Bronchial epithelial cell (primary cell): ENCODE data around the gene GFOD2. TPM values are rescaled to one million over a fixed set of nuclear protein-coding genes. Genes with fewer than 3 reads are reported as not detected.
"Not testable (repeated sequence)": the region's sequence is repeated elsewhere in the genome, so short reads cannot be mapped to it uniquely, and the experiment has no call there.

Experiments
- DNase-seq: peaks from one replicate; pipeline ENCODE4 v3.0.0-alpha.2; 2010; ENCODE audit warnings: low read depth
- FAIRE-seq: peaks from 2 replicates; lab custom pipeline; 2011; peaks lifted over from hg19 to GRCh38; lab: Jason Lieb, UNC
- H3K27me3 ChIP-seq: 2 replicates; pipeline ENCODE4 v1.5.1; 2011; ENCODE audit warnings: low read length; ENCODE audit not compliant: control insufficient read depth, insufficient read depth
- H3K36me3 ChIP-seq: 2 replicates; pipeline ENCODE4 v1.5.1; 2011; ENCODE audit warnings: low read length; ENCODE audit not compliant: control insufficient read depth, insufficient read depth
- H3K4me3 ChIP-seq: 2 replicates; pipeline ENCODE4 v1.5.1; 2011; ENCODE audit warnings: mild to moderate bottlenecking, low read depth, low read length, control low read depth
- total RNA-seq: library from RNA; depleted of rRNA; stranded (reverse); fragments of >200 nt; gene quantifications from 2 replicates; pipeline ENCODE4 v1.2.1, GENCODE V29; 2014
- TF ChIP-seq, protein P1 (sequence below): IDR thresholded peaks from 2 replicates; pipeline ENCODE4 v1.5.1; 2011; ENCODE audit warnings: mild to moderate bottlenecking, moderate library complexity, low read length, control low read depth, inconsistent platforms; ENCODE audit not compliant: insufficient read depth, severe bottlenecking

Gene GFOD2
- total RNA-seq, 1 donor from 2014 or later: 17.9 TPM

DNA sequence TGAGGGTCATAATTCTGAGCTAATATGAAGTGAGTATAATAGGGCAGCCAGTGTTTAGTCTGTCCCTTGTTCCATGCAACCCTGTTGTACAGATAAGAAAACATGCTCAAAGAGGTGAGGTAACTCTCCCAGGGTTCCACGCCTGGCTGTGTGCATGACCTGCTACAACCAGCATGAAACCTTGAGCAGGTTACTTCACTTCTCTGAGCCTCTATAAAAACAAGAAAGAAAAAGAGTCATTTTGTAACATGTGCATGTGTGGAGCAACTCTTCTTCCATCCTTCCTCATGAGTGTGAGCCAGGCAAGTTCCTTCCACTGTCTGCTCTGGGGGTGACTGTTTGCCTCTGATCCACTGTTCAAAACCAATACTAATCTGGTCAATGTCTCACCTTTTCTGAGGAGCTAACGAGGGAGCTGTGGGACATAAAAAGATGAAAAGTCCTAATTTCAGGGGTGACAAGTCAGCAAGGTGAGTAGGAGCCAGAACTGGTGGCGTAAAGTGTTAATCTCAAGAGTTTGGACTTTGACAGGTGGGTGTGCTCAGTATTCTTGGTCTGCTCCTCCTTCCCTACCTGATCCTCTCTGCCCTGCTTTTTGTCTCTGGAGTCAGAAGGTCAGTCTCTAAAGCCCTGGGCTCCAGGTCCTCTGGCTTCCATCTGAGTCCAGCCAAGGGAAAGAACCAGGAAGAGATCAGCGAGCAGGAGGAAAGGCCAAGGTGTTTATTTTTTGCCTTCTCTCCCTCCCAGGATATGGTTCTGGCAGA lies 21.5 kb downstream of the GFOD2 start:
- no peak for FAIRE-seq
- Histone ChIP-seq H3K36me3 (no peaks in the 10 kb centered on the region), H3K4me3 (no peak overlapping the region), H3K27me3 (no peaks in the 10 kb centered on the region)
- no peak for DNase-seq
- TF ChIP-seq, protein P1, sequence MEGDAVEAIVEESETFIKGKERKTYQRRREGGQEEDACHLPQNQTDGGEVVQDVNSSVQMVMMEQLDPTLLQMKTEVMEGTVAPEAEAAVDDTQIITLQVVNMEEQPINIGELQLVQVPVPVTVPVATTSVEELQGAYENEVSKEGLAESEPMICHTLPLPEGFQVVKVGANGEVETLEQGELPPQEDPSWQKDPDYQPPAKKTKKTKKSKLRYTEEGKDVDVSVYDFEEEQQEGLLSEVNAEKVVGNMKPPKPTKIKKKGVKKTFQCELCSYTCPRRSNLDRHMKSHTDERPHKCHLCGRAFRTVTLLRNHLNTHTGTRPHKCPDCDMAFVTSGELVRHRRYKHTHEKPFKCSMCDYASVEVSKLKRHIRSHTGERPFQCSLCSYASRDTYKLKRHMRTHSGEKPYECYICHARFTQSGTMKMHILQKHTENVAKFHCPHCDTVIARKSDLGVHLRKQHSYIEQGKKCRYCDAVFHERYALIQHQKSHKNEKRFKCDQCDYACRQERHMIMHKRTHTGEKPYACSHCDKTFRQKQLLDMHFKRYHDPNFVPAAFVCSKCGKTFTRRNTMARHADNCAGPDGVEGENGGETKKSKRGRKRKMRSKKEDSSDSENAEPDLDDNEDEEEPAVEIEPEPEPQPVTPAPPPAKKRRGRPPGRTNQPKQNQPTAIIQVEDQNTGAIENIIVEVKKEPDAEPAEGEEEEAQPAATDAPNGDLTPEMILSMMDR: no peak

DNA sequence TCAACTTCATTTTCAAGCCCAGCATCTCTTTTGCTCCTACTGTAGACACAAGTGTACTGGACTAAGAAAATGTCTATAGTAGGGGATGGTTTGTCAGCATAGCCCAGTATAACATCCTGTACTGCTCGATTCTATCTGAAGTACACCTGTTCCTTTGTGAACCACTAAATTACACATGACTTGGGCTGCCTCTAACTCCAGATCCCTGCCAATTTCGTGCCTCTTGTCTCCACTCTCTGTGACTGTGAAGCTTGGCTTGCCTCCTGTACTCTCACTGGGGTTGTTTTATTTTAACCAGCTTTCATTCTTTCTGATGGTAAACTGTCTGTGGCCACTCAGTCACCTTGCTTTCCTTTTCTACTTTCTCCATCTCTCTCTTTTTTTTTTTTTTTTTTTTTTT lies 24.5 kb downstream of the GFOD2 start:
- Histone ChIP-seq H3K27me3 (no peaks in the 10 kb centered on the region), H3K4me3 (no peak overlapping the region), H3K36me3 (no peaks in the 10 kb centered on the region)
- FAIRE-seq: no peak
- DNase-seq: no peak
- TF ChIP-seq, protein P1: no peak

DNA sequence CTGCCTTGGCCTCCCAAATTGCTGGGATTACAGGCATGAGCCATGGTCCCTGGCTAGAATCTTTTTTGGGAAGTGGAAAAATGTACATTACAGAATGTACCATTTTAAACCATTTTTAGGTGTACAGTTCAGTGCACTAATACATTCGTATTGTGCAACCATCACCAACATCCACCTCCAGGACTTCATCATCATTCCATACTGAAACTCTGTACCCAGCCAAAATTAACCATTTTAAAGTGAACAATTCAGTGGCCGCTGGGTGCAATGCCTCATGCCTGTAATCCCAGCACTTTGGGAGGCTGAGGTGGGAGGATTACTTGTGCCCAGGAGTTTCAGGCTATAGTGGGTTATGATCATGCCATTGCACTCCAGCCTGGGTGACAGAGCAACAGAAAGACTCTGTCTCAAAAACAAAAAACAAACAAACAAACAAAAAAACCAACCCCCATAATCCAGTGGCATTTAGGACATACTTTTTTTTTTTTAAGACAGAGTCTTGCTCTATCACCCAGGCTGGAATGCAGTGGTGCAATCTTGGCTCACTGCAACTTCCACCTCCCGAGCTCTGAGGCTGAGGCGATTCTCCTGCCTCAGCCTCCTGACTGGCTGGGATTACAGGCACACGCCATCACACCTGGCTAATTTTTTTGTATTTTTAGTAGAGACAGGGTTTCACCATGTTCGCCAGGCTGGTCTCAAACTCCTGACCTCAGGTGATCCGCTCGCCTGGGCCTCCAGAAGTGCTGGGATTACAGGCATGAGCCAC lies 25.4 kb downstream of the GFOD2 start:
- not testable (repeated sequence) for DNase-seq, FAIRE-seq, H3K27me3 ChIP-seq, H3K4me3 ChIP-seq, H3K36me3 ChIP-seq

DNA sequence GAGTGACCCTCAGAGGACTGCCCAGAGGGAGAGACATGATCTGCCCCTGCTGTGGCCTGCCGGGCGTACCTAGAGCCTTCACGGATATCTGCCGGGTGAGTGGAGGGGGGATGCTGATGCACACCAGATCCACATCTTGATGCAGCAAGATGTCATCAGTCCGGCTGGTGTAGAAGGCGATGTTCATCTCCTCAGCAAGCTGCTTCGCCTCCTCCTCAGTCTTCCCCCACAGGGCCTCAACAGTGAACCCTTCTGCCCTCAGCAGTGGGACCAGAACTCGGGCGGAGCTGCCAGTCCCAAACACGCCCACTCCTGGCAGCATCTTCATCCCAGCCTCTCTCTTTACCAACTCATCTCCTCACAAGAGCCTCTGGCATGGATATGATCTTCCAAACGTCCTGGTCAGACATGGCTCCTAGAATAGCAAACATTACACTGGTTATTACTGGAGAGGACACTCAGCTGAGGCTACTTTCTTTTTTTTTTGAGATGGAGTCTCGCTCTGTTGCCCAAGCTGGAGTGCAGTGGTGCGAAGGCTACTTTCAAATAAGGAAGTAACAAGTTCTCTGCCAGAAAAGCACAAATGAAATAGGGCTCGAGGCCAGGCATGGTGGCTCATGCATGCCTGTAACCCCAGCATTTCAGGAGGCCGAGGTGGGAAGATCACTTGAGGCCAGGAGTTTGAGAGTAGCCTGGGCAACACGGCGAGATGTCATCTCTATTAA lies 33.6 kb downstream of the GFOD2 start:
- TF ChIP-seq, protein P1: no peak
- Histone ChIP-seq H3K36me3 (peaks cover 12% of the 10 kb centered on the region), H3K4me3 (no peak overlapping the region), H3K27me3 (no peaks in the 10 kb centered on the region)
- DNase-seq (no peak), FAIRE-seq (no peak)

DNA sequence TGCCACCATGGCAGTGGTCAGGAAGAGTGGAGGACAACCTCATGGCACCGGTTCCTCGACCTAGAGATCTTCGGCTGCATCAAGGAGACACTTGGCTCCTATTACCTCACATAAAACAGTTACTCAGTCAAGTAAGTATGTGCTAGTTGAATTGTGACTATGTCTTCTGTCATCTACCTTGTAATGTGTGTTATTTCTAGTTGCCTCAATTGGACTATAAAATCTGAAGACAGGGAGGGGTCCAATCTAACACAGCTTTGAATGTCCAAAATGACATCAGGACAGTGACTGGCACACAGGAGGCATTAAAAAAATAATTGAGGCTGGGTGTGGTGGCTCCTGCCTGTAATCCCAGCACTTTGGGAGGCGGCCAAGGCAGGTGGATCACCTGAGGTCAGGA lies 35.3 kb downstream of the GFOD2 start:
- Histone ChIP-seq H3K4me3 (no peak overlapping the region), H3K27me3 (no peaks in the 10 kb centered on the region), H3K36me3 (peaks cover 12% of the 10 kb centered on the region)
- FAIRE-seq (no peak), DNase-seq (no peak)
- TF ChIP-seq, protein P1: no peak
